ENCODE measurements around the gene FER1L5. TPM values are rescaled to one million over a fixed set of nuclear protein-coding genes. Genes with fewer than 3 reads are reported as not detected.
A peak's percentile ranks its signal among the peaks of the same experiment; 100 is the strongest.
"Not testable (repeated sequence)": the region's sequence is repeated elsewhere in the genome, so short reads cannot be mapped to it uniquely, and the experiment has no call there.

The FER1L5 gene
- total and polyA plus RNA-seq, 2 experiments from 2014 or later: 0.18 to 0.76 TPM

DNA sequence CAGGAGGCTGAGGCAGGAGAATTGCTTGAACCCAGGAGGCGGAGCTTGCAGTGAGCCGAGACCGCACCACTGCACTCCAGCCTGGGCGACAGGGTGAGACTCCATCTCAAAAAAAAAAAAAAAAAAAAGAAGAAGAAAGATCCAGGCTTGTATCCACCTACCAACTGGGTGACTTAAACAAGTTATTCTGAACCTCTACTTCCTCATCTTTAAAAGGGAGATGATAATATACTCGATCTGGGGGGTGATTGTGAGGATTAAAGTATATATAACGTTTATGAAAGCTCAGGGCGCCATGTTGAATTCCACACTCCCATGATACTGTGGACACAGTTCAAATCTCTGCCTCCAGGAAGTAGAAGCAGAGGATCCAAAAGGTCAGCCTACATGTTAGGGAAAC, 12.2 kb downstream of the FER1L5 start:
- H3K9me2 ChIP-seq (ENCODE audit: insufficient read depth); H3K4me2 ChIP-seq; H3K4me3 Mint-ChIP-seq; H3K4me1 ChIP-seq (ENCODE audit: insufficient read depth); H3K27me3 Mint-ChIP-seq (ENCODE audit: insufficient read depth, low read depth, poor library complexity); H3K27ac Mint-ChIP-seq; H3K9me3 Mint-ChIP-seq; H2AFZ ChIP-seq; H3K27ac ChIP-seq (ENCODE audit: low read depth); H3K36me3 ChIP-seq (ENCODE audit: insufficient read depth); H3K27me3 ChIP-seq (ENCODE audit: insufficient read depth); ATAC-seq; H4K20me1 ChIP-seq (replicated peaks; ENCODE audit: insufficient read depth); H3K79me2 ChIP-seq (replicated peaks; ENCODE audit: insufficient read depth); H3K4me1 Mint-ChIP-seq; DNase-seq (ENCODE audit: low spot score); H3K4me3 ChIP-seq; H3F3A ChIP-seq (replicated peaks; ENCODE audit: low read depth): not testable (repeated sequence)
- H3K36me3 Mint-ChIP-seq (ENCODE audit: low read depth): peaks cover 18% of the 10 kb centered on the region

DNA sequence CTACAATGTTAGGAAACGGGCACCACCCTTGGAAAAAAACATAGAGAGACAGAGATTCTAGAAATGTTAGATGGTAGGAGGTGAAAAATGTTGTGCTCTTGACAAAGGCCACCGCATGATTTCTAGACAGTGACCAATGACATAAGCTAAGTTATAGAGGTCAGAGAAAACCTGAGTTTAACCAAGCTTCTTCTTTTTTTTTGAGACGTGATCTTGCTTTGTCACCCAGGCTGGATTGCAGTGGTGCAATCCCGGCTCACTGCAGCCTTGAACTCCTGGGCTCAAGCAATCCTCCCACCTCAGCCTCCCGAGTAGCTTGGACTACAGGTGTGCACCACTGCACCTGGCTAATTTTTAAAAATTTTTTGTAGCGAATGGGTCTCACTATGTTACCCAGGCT, 13.0 kb downstream of the FER1L5 start:
- Mint-ChIP-seq H3K4me1 (no peaks in the 10 kb centered on the region; the same call in 2 of the 3 replicates), H3K27me3 (ENCODE audit: insufficient read depth, low read depth, poor library complexity) (peaks cover 2% of the 10 kb centered on the region), H3K27ac (no peak overlapping the region; the same call in 1 of the 2 replicates), H3K4me3 (no peak overlapping the region), H3K36me3 (ENCODE audit: low read depth) (peaks cover 18% of the 10 kb centered on the region), H3K9me3 (no peaks in the 10 kb centered on the region)
- Histone ChIP-seq H3K9me2 (ENCODE audit: insufficient read depth) (no peaks in the 10 kb centered on the region), H3K4me1 (ENCODE audit: insufficient read depth) (no peaks in the 10 kb centered on the region; the same call in 1 of the 2 replicates), H3K27ac (ENCODE audit: low read depth) (no peak overlapping the region), H4K20me1 (replicated peaks; ENCODE audit: insufficient read depth) (no peaks in the 10 kb centered on the region), H2AFZ (no peak overlapping the region), H3K4me3 (no peak overlapping the region), H3K36me3 (ENCODE audit: insufficient read depth) (no peaks in the 10 kb centered on the region), H3F3A (replicated peaks; ENCODE audit: low read depth) (no peaks in the 10 kb centered on the region), H3K4me2 (no peak overlapping the region), H3K27me3 (ENCODE audit: insufficient read depth) (no peaks in the 10 kb centered on the region), H3K79me2 (replicated peaks; ENCODE audit: insufficient read depth) (no peaks in the 10 kb centered on the region)
- TF ChIP-seq ZNF331 (CRISPR knock-in tag; IDR thresholded peaks at IDR 0.05; ENCODE audit: low read depth) (no peak), POLR2AphosphoS5 (IDR thresholded peaks at IDR 0.05; ENCODE audit: low read depth) (no peak), EZH2 (IDR thresholded peaks at IDR 0.05; ENCODE audit: low read depth, unreplicated experiment) (no peak), EZH2phosphoT487 (IDR thresholded peaks at IDR 0.05; ENCODE audit: unreplicated experiment) (no peak)
- TF ChIP-seq, protein P1, sequence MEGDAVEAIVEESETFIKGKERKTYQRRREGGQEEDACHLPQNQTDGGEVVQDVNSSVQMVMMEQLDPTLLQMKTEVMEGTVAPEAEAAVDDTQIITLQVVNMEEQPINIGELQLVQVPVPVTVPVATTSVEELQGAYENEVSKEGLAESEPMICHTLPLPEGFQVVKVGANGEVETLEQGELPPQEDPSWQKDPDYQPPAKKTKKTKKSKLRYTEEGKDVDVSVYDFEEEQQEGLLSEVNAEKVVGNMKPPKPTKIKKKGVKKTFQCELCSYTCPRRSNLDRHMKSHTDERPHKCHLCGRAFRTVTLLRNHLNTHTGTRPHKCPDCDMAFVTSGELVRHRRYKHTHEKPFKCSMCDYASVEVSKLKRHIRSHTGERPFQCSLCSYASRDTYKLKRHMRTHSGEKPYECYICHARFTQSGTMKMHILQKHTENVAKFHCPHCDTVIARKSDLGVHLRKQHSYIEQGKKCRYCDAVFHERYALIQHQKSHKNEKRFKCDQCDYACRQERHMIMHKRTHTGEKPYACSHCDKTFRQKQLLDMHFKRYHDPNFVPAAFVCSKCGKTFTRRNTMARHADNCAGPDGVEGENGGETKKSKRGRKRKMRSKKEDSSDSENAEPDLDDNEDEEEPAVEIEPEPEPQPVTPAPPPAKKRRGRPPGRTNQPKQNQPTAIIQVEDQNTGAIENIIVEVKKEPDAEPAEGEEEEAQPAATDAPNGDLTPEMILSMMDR (conservative IDR thresholded peaks at IDR 0.05; ENCODE audit: low read depth in 2 of 2): no peak
- TF ChIP-seq, protein P2, sequence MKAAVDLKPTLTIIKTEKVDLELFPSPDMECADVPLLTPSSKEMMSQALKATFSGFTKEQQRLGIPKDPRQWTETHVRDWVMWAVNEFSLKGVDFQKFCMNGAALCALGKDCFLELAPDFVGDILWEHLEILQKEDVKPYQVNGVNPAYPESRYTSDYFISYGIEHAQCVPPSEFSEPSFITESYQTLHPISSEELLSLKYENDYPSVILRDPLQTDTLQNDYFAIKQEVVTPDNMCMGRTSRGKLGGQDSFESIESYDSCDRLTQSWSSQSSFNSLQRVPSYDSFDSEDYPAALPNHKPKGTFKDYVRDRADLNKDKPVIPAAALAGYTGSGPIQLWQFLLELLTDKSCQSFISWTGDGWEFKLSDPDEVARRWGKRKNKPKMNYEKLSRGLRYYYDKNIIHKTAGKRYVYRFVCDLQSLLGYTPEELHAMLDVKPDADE (IDR thresholded peaks at IDR 0.05): no peak
- ATAC-seq: no peak
- DNase-seq (ENCODE audit: low spot score): no peak

DNA sequence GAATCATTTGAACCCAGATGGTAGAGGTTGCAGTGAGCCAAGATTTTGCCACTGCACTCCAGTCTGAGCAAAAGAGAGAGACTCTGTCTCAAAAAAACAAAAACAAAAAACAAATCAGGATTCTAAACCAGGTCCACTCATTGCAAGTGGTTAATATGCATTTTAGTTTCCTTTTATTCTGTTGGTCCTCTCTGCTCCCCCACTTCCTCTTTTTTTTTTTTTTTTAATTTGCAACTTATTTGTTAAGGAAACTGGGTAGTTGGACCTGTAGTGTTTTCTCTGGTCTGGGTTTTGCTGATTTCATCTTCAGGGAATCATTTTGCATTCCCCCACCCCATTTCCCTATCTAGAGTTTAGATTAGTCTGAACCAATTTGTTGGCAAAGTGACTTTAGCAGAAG, 14.0 kb downstream of the FER1L5 start:
- Histone ChIP-seq H3K4me1 (ENCODE audit: insufficient read depth) (no peaks in the 10 kb centered on the region; the same call in 1 of the 2 replicates), H3F3A (replicated peaks; ENCODE audit: low read depth) (no peaks in the 10 kb centered on the region), H3K4me2 (0 out of 2 replicates have a peak overlapping the region, but pooled peaks have one; percentile 24), H3K36me3 (ENCODE audit: insufficient read depth) (no peaks in the 10 kb centered on the region), H3K27me3 (ENCODE audit: insufficient read depth) (no peaks in the 10 kb centered on the region), H2AFZ (no peak overlapping the region), H3K27ac (ENCODE audit: low read depth) (no peak overlapping the region), H3K79me2 (replicated peaks; ENCODE audit: insufficient read depth) (no peaks in the 10 kb centered on the region), H3K9me2 (ENCODE audit: insufficient read depth) (no peaks in the 10 kb centered on the region), H3K4me3 (no peak overlapping the region), H4K20me1 (replicated peaks; ENCODE audit: insufficient read depth) (no peaks in the 10 kb centered on the region)
- no peak for DNase-seq (ENCODE audit: low spot score)
- Mint-ChIP-seq H3K27ac (no peak overlapping the region), H3K36me3 (ENCODE audit: low read depth) (peaks cover 12% of the 10 kb centered on the region; the same call in 2 of the 3 replicates), H3K4me1 (no peaks in the 10 kb centered on the region; the same call in 2 of the 3 replicates), H3K9me3 (no peaks in the 10 kb centered on the region), H3K27me3 (ENCODE audit: insufficient read depth, low read depth, poor library complexity) (no peaks in the 10 kb centered on the region), H3K4me3 (no peak overlapping the region)
- no peak for ATAC-seq
- TF ChIP-seq EZH2 (IDR thresholded peaks at IDR 0.05; ENCODE audit: low read depth, unreplicated experiment) (no peak), ZNF331 (CRISPR knock-in tag; IDR thresholded peaks at IDR 0.05; ENCODE audit: low read depth) (no peak), NANOG (IDR thresholded peaks at IDR 0.05; ENCODE audit: borderline replicate concordance) (no peak), POLR2AphosphoS5 (IDR thresholded peaks at IDR 0.05; ENCODE audit: low read depth) (no peak), STAT1 (IDR thresholded peaks at IDR 0.05; ENCODE audit: unreplicated experiment) (no peak), CREB1 (CRISPR knock-in tag; IDR thresholded peaks at IDR 0.05; ENCODE audit: low read depth) (no peak), ZNF114 (CRISPR knock-in tag; IDR thresholded peaks at IDR 0.05) (no peak)
- TF ChIP-seq, protein P2 (IDR thresholded peaks at IDR 0.05): no peak
- TF ChIP-seq, protein P1 (conservative IDR thresholded peaks at IDR 0.05; ENCODE audit: low read depth in 2 of 2): no peak
